Glutamatergic neuron (in vitro differentiated cells): ENCODE results near the gene SLC37A1. TPM values are rescaled to one million over a fixed set of nuclear protein-coding genes. Genes with fewer than 3 reads are reported as not detected.
"Not testable (repeated sequence)": the region's sequence is repeated elsewhere in the genome, so short reads cannot be mapped to it uniquely, and the experiment has no call there.

Source experiments
- DNase-seq: peaks from one replicate; pipeline ENCODE4 v3.0.0; 2022
- H3K27ac Mint-ChIP-seq: one replicate; pipeline ENCODE4 v1.8.0; 2020; ENCODE audit warnings: mild to moderate bottlenecking, mixed read lengths, inconsistent platforms; ENCODE audit not compliant: unreplicated experiment
- H3K27me3 Mint-ChIP-seq: one replicate; pipeline ENCODE4 v1.8.0; 2020; ENCODE audit warnings: mild to moderate bottlenecking, moderate library complexity, mixed read lengths, inconsistent platforms; ENCODE audit not compliant: unreplicated experiment
- H3K36me3 Mint-ChIP-seq: one replicate; pipeline ENCODE4 v1.8.0; 2020; ENCODE audit warnings: mild to moderate bottlenecking, mixed read lengths, inconsistent platforms; ENCODE audit not compliant: unreplicated experiment
- H3K4me1 Mint-ChIP-seq: one replicate; pipeline ENCODE4 v1.8.0; 2020; ENCODE audit warnings: mild to moderate bottlenecking, low read depth, mixed read lengths, inconsistent platforms; ENCODE audit not compliant: unreplicated experiment
- H3K4me3 Mint-ChIP-seq: one replicate; pipeline ENCODE4 v1.8.0; 2020; ENCODE audit warnings: mild to moderate bottlenecking, mixed read lengths, inconsistent platforms; ENCODE audit not compliant: unreplicated experiment
- H3K9me3 Mint-ChIP-seq: one replicate; pipeline ENCODE4 v1.8.0; 2020; ENCODE audit warnings: mild to moderate bottlenecking, moderate library complexity, mixed read lengths, inconsistent platforms; ENCODE audit not compliant: unreplicated experiment
- total RNA-seq: library from RNA; stranded (reverse); fragmentation: NEBNext Ultra II Directional; extraction: Animal tissue kit (Norgen Biotek cat#: 25700); gene quantifications from one replicate; pipeline ENCODE4 v1.2.1, GENCODE V29; 2021; ENCODE audit not compliant: unreplicated experiment
- TF ChIP-seq, protein P1 (sequence below): fragments of 200-600 bp; sonication (generic); IDR thresholded peaks from one replicate; pipeline ENCODE4 v1.5.0; 2021; ENCODE audit not compliant: partially characterized antibody, unreplicated experiment

Gene SLC37A1
- total RNA-seq, 1 donor from 2014 or later: 65.7 TPM

DNA sequence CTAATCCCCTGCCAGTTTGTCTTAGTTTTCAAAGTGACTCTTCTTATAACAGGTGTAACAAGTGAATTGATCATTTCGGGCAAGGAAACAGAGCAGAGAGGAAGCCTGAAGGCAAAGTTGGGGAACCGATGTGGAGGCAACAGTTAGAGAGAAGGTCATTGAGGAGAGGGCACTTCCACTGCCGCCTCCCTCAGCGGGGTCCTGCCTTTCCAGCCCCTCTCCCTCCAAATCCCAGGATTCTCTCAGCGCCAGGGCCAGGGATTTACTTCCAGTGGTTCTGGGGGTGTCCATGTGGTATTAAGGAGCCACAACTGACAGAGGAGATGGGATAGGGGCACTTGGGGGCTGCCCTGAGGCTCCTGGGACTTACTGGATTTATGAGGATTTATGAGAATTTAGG, 100.1 kb downstream of the SLC37A1 start:
- Mint-ChIP-seq H3K4me1 (no peaks in the 10 kb centered on the region), H3K27me3 (peaks cover 2% of the 10 kb centered on the region), H3K27ac (no peak overlapping the region), H3K9me3 (no peaks in the 10 kb centered on the region), H3K4me3 (no peak overlapping the region), H3K36me3 (peaks cover 9% of the 10 kb centered on the region)
- DNase-seq: no peak
- TF ChIP-seq, protein P1, sequence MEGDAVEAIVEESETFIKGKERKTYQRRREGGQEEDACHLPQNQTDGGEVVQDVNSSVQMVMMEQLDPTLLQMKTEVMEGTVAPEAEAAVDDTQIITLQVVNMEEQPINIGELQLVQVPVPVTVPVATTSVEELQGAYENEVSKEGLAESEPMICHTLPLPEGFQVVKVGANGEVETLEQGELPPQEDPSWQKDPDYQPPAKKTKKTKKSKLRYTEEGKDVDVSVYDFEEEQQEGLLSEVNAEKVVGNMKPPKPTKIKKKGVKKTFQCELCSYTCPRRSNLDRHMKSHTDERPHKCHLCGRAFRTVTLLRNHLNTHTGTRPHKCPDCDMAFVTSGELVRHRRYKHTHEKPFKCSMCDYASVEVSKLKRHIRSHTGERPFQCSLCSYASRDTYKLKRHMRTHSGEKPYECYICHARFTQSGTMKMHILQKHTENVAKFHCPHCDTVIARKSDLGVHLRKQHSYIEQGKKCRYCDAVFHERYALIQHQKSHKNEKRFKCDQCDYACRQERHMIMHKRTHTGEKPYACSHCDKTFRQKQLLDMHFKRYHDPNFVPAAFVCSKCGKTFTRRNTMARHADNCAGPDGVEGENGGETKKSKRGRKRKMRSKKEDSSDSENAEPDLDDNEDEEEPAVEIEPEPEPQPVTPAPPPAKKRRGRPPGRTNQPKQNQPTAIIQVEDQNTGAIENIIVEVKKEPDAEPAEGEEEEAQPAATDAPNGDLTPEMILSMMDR: no peak

DNA sequence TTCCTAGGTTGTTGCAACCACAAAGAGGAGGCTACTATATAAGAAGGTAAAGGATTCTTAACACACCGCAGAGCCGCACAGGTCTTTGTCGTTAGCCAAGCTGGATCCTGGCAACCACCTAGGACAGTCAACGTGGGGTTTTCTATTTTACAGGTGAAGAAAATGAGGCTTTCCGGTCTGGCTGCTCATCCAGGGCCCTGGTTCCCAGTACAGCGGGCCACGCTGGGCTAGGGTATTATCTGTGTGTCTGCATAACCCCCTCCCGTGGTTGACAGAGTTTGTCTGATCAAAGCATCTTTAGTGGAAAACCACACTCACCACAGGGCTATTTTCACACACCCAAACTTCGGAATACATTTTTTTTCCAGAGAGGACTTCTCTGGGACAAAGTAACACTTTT, 100.7 kb downstream of the SLC37A1 start:
- Mint-ChIP-seq H3K36me3 (peaks cover 4% of the 10 kb centered on the region), H3K27me3 (no peaks in the 10 kb centered on the region), H3K27ac (no peak overlapping the region), H3K4me3 (no peak overlapping the region), H3K9me3 (no peaks in the 10 kb centered on the region), H3K4me1 (no peaks in the 10 kb centered on the region)
- TF ChIP-seq, protein P1: no peak
- DNase-seq: no peak

DNA sequence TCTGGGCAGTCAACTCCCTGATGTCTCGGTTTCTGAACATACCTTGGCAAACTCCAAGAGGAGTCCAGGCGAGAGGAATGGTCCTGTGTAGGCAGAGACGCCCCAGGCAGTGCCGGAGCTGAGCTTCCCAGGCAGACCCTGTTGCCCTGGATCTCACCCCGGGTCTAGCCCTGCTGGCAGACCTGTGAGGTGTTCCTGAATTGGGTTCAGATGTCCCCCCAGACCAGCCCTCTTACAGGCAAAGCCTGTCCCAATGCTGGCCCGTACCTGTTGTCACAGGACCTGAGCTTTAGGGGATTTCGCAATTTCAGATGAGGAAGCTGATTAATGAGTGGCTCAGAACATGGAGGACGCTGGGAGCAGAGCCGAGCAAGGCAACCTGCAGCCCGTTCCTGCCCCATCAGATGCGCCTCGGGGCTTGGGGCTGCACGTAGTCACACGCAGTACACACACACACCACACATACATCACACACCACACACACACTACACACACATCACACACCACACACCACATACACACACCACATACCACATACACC, 101.2 kb downstream of the SLC37A1 start:
- H3K36me3 Mint-ChIP-seq: peaks cover 3% of the 10 kb centered on the region
- H3K27me3 Mint-ChIP-seq: no peaks in the 10 kb centered on the region
- no peak overlapping the region for H3K27ac Mint-ChIP-seq
- DNase-seq: no peak
- TF ChIP-seq, protein P1: no peak
- no peak overlapping the region for H3K4me3 Mint-ChIP-seq
- H3K9me3 Mint-ChIP-seq: no peaks in the 10 kb centered on the region
- no peaks in the 10 kb centered on the region for H3K4me1 Mint-ChIP-seq

DNA sequence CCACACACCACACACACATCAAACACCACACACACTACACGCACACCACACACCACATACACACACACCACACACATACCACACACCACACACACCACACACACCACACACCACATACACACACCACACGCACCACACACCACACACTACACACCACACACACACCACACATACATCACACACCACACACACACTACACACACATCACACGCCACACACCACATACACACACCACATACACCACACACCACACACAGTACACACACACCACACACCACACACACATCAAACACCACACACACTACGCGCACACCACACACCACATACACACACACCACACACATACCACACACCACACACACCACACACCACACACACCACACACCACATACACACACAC, 101.7 kb downstream of the SLC37A1 start:
- H3K27me3 Mint-ChIP-seq, H3K4me3 Mint-ChIP-seq, H3K27ac Mint-ChIP-seq, H3K4me1 Mint-ChIP-seq, DNase-seq, H3K36me3 Mint-ChIP-seq, H3K9me3 Mint-ChIP-seq: not testable (repeated sequence)

DNA sequence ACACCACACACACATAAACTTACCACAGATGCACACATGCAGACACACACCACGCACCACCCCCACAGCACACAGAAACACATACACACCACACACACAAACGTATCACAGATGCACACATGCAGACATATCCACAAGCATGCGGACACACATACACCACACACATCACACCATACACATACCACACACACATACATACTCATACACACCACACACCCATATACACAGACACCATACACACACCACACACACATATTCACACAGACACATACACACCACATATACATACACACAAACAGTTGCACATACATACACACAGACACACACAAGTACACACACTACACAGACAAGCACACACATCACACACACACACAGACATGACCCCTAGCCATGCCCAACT, 102.3 kb downstream of the SLC37A1 start:
- Mint-ChIP-seq H3K36me3 (no peaks in the 10 kb centered on the region), H3K4me1 (no peaks in the 10 kb centered on the region), H3K4me3 (no peak overlapping the region), H3K27ac (no peak overlapping the region), H3K27me3 (no peaks in the 10 kb centered on the region), H3K9me3 (no peaks in the 10 kb centered on the region)
- TF ChIP-seq, protein P1: no peak
- no peak for DNase-seq
